HG02610 (cell line): ENCODE results near the gene TMPRSS2.

Experiments
- ATAC-seq: cut with Tn5 transposase; IDR thresholded peaks from one replicate; pipeline ENCODE4 v1.9.1; 2021; ENCODE audit warnings: mild to moderate bottlenecking, moderate library complexity; ENCODE audit not compliant: unreplicated experiment

The TMPRSS2 gene

GRCh38 chr21:41510500-41510899 lies 2.5 kb upstream of the TMPRSS2 start:
- no peak for ATAC-seq

- ATAC-seq = no peak
These were observed 1.8 kb upstream of the TMPRSS2 start for GRCh38 chr21:41509733-41510132.

- no peak for ATAC-seq
These were observed 1.2 kb upstream of the TMPRSS2 start for GRCh38 chr21:41509145-41509496.

GRCh38 chr21:41508415-41509144 lies 622 bp upstream of the TMPRSS2 start:
- no peak for ATAC-seq

- no peak for ATAC-seq
These were observed 1.1 kb downstream of the TMPRSS2 start for GRCh38 chr21:41506611-41507520.

GRCh38 chr21:41506005-41506594 lies 1.9 kb downstream of the TMPRSS2 start:
- no peak for ATAC-seq

- no peak for ATAC-seq
These were observed 3.9 kb downstream of the TMPRSS2 start for GRCh38 chr21:41504030-41504429.

GRCh38 chr21:41503331-41503730 lies 4.6 kb downstream of the TMPRSS2 start:
- no peak for ATAC-seq

- ATAC-seq = no peak
These were observed 6.0 kb downstream of the TMPRSS2 start for GRCh38 chr21:41501919-41502318.

GRCh38 chr21:41500931-41501381 lies 7.0 kb downstream of the TMPRSS2 start:
- no peak for ATAC-seq

- ATAC-seq = no peak
These were observed 7.6 kb downstream of the TMPRSS2 start for GRCh38 chr21:41500363-41500762.

GRCh38 chr21:41499920-41500319 lies 8.0 kb downstream of the TMPRSS2 start:
- ATAC-seq = no peak

- ATAC-seq = no peak
These were observed 10.2 kb downstream of the TMPRSS2 start for GRCh38 chr21:41497788-41498187.

- no peak for ATAC-seq
These were observed 10.9 kb downstream of the TMPRSS2 start for GRCh38 chr21:41497008-41497407.

- no peak for ATAC-seq
These were observed 13.7 kb downstream of the TMPRSS2 start for GRCh38 chr21:41494242-41494641.

GRCh38 chr21:41491412-41491811 lies 16.5 kb downstream of the TMPRSS2 start:
- ATAC-seq = no peak

GRCh38 chr21:41490330-41490729 lies 17.6 kb downstream of the TMPRSS2 start:
- ATAC-seq = no peak

GRCh38 chr21:41489329-41489728 lies 18.6 kb downstream of the TMPRSS2 start:
- ATAC-seq = no peak

GRCh38 chr21:41488080-41488479 lies 19.9 kb downstream of the TMPRSS2 start:
- ATAC-seq = no peak

GRCh38 chr21:41487082-41487481 lies 20.9 kb downstream of the TMPRSS2 start:
- no peak for ATAC-seq

- no peak for ATAC-seq
These were observed 24.0 kb downstream of the TMPRSS2 start for GRCh38 chr21:41483973-41484372.

- no peak for ATAC-seq
These were observed 24.5 kb downstream of the TMPRSS2 start for GRCh38 chr21:41483415-41483814.
